GM04503 (cell line): Measurements from ENCODE around the gene PPP2R2C.

Source experiments
- DNase-seq: peaks from one replicate; pipeline ENCODE4 v3.0.0-alpha.2; 2012; ENCODE audit warnings: low read depth

PPP2R2C gene

GRCh38 chr4:6364146-6364545 is 108.3 kb downstream of the PPP2R2C start:
- no peak for DNase-seq

- DNase-seq: no peak
These were observed 109.5 kb downstream of the PPP2R2C start for GRCh38 chr4:6362896-6363295.

GRCh38 chr4:6362243-6362885 is 110.0 kb downstream of the PPP2R2C start:
- DNase-seq: no peak

- DNase-seq: no peak
These were observed 111.2 kb downstream of the PPP2R2C start for GRCh38 chr4:6361076-6361784.

- DNase-seq: no peak
These were observed 112.0 kb downstream of the PPP2R2C start for GRCh38 chr4:6360385-6360784.

- DNase-seq: no peak
These were observed 112.7 kb downstream of the PPP2R2C start for GRCh38 chr4:6359536-6360308.

- no peak for DNase-seq
These were observed 114.9 kb downstream of the PPP2R2C start for GRCh38 chr4:6357476-6357875.

GRCh38 chr4:6356076-6356560 is 116.3 kb downstream of the PPP2R2C start:
- no peak for DNase-seq

- DNase-seq: no peak
These were observed 117.4 kb downstream of the PPP2R2C start for GRCh38 chr4:6355052-6355451.

- no peak for DNase-seq
These were observed 117.8 kb downstream of the PPP2R2C start for GRCh38 chr4:6354626-6355025.

- no peak for DNase-seq
These were observed 118.3 kb downstream of the PPP2R2C start for GRCh38 chr4:6354119-6354518.

GRCh38 chr4:6352031-6352692 is 120.3 kb downstream of the PPP2R2C start:
- no peak for DNase-seq

- no peak for DNase-seq
These were observed 121.0 kb downstream of the PPP2R2C start for GRCh38 chr4:6351246-6352000.

GRCh38 chr4:6350646-6351045 is 121.8 kb downstream of the PPP2R2C start:
- no peak for DNase-seq

GRCh38 chr4:6349896-6350603 is 122.4 kb downstream of the PPP2R2C start:
- no peak for DNase-seq

- DNase-seq: no peak
These were observed 124.0 kb downstream of the PPP2R2C start for GRCh38 chr4:6348408-6348807.

- DNase-seq: no peak
These were observed 124.8 kb downstream of the PPP2R2C start for GRCh38 chr4:6347511-6348045.

- no peak for DNase-seq
These were observed 125.9 kb downstream of the PPP2R2C start for GRCh38 chr4:6346373-6347110.

- DNase-seq: no peak
These were observed 126.5 kb downstream of the PPP2R2C start for GRCh38 chr4:6345866-6346265.
